HCT116 (cell line): ENCODE measurements around the gene CFAP58. TPM values are rescaled to one million over a fixed set of nuclear protein-coding genes. Genes with fewer than 3 reads are reported as not detected.

ENCODE experiments used
- ATAC-seq: fragments of 200-7000 bp; cut with Tn5 transposase; 2 replicates; pipeline ENCODE4 v1.9.1; 2020; ENCODE audit warnings: mild to moderate bottlenecking, moderate library complexity
- BruUV-seq: library from RNA; stranded (reverse); fragments of 400-500 nt; replicated peaks from 2 replicates; lab custom pipeline; 2021; lab: Mats Ljungman, UMichigan
- CTCF ChIA-PET: fragments of 300-600 bp; sonication (Branson Sonifier 250); formaldehyde crosslinking; loops from one replicate; lab custom pipeline; 2021; ENCODE audit warnings: antibody characterized with exemption; lab: Charles Lee
- POLR2A ChIA-PET: fragments of 300-600, 350-600 bp; sonication (Branson Sonifier 250); formaldehyde crosslinking; loops from one replicate; lab custom pipeline; 2021; ENCODE audit warnings: antibody characterized with exemption; lab: Charles Lee
- RAD21 ChIA-PET, 2 experiments: fragments of 300-600 bp; sonication (Branson Sonifier 250); formaldehyde crosslinking; loops; one replicate each; lab custom pipeline; 2023; ENCODE audit warnings: low total read pairs in 2 of 2; ENCODE audit not compliant: uncharacterized antibody in 2 of 2, unreplicated experiment in 2 of 2, low non-redundant PET in 1 of 2; lab: Charles Lee
- DNase-seq: peaks from one replicate; pipeline ENCODE4 v3.0.0-alpha.2; 2010; ENCODE audit warnings: low read depth, low spot score
- H2AFZ ChIP-seq: fragments of 200-600 bp; shearing (Covaris generic), sonication (generic); 2 replicates; pipeline ENCODE4 v1.6.1; 2017; ENCODE audit warnings: low read depth, mixed run types, mixed read lengths, antibody characterized with exemption, low read length; ENCODE audit not compliant: poor library complexity, severe bottlenecking
- H3K27ac ChIP-seq: 2 replicates; pipeline ENCODE4 v1.5.1; 2012; ENCODE audit warnings: low read depth, low read length
- H3K27me3 ChIP-seq: fragments of 200-600 bp; sonication (generic); 2 replicates; pipeline ENCODE4 v1.6.1; 2016; ENCODE audit warnings: mixed run types, low read length, mixed read lengths; ENCODE audit not compliant: insufficient read depth
- H3K36me3 ChIP-seq, 2 experiments: fragments of 200-500 bp in 1 of 2; fragments of 200-600 bp in 1 of 2; sonication (Bioruptor generic) in 1 of 2; sonication (generic) in 1 of 2; 2 replicates each; pipeline versions ENCODE4 v1.5.1 to v1.6.1; 2014 to 2016; ENCODE audit warnings: low read length in 2 of 2, inconsistent platforms in 1 of 2, mixed read lengths in 1 of 2, mixed run types in 1 of 2; ENCODE audit not compliant: insufficient read depth in 2 of 2, control insufficient read depth in 1 of 2
- H3K4me1 ChIP-seq, 2 experiments: fragments of 200-600 bp in 1 of 2; sonication (generic) in 1 of 2; 2 replicates each; pipeline versions ENCODE4 v1.5.1 to v1.6.1; 2012 to 2017; ENCODE audit warnings: low read length in 2 of 2, inconsistent platforms in 1 of 2, mild to moderate bottlenecking in 1 of 2, mixed read lengths in 1 of 2, mixed run types in 1 of 2, moderate library complexity in 1 of 2; ENCODE audit not compliant: insufficient read depth in 2 of 2, control insufficient read depth in 1 of 2
- H3K4me2 ChIP-seq: fragments of 200-600 bp; sonication (generic); 2 replicates; pipeline ENCODE4 v1.6.1; 2017; ENCODE audit warnings: mixed run types, low read length, mixed read lengths
- H3K4me3 ChIP-seq, 2 experiments: fragments of 200-600 bp in 1 of 2; sonication (generic) in 1 of 2; replicated peaks in 1 of 2; 2 replicates each; pipeline ENCODE4 v1.5.1; 2011 to 2016; ENCODE audit warnings: low read length in 2 of 2, control low read depth in 1 of 2, low read depth in 1 of 2, mild to moderate bottlenecking in 1 of 2, mixed read lengths in 1 of 2, mixed run types in 1 of 2
- H3K79me2 ChIP-seq: fragments of 200-600 bp; sonication (generic); 2 replicates; pipeline ENCODE4 v1.6.1; 2017; ENCODE audit warnings: mild to moderate bottlenecking, mixed run types, low read length, moderate library complexity, mixed read lengths; ENCODE audit not compliant: insufficient read depth
- H3K9ac ChIP-seq: fragments of 200-600 bp; sonication (generic); 2 replicates; pipeline ENCODE4 v1.6.1; 2016; ENCODE audit warnings: low read length, mixed read lengths
- H3K9me2 ChIP-seq: fragments of 200-600 bp; sonication (generic), shearing (Covaris generic); 2 replicates; pipeline ENCODE4 v1.6.1; 2017; ENCODE audit warnings: mixed run types, mild to moderate bottlenecking, moderate library complexity; ENCODE audit not compliant: insufficient read depth
- H3K9me3 ChIP-seq, 2 experiments: fragments of 200-500 bp in 1 of 2; fragments of 200-600 bp in 1 of 2; sonication (Bioruptor generic) in 1 of 2; sonication (generic) in 1 of 2; 2 replicates each; pipeline ENCODE4 v1.6.1; 2014 to 2017; ENCODE audit warnings: low read length in 2 of 2, mixed read lengths in 2 of 2, inconsistent platforms in 1 of 2, low read depth in 1 of 2, mild to moderate bottlenecking in 1 of 2, mixed run types in 1 of 2, moderate library complexity in 1 of 2; ENCODE audit not compliant: control insufficient read depth in 1 of 2, insufficient read depth in 1 of 2
- H4K20me1 ChIP-seq: fragments of 200-600 bp; sonication (generic), shearing (Covaris generic); 2 replicates; pipeline ENCODE4 v1.6.1; 2017; ENCODE audit warnings: mixed run types, mild to moderate bottlenecking, moderate library complexity; ENCODE audit not compliant: insufficient read depth
- CEBPB ChIP-seq: IDR thresholded peaks from 2 replicates; pipeline ENCODE4 v1.6.1; 2012; ENCODE audit warnings: low read depth
- CTCF ChIP-seq, 3 experiments: fragments of 200-600 bp in 1 of 3; sonication (generic) in 1 of 3; IDR thresholded peaks in 2 of 3; conservative IDR thresholded peaks in 1 of 3; 2 replicates each; pipeline ENCODE4 v1.5.1; 2012 to 2017; ENCODE audit warnings: low read depth in 2 of 3, low read length in 2 of 3, antibody characterized with exemption in 1 of 3, borderline replicate concordance in 1 of 3, control low read depth in 1 of 3, mild to moderate bottlenecking in 1 of 3, mixed read lengths in 1 of 3, mixed run types in 1 of 3, moderate library complexity in 1 of 3; ENCODE audit not compliant: insufficient read depth in 1 of 3
- EZH2phosphoT487 ChIP-seq: fragments of 200-600 bp; IDR thresholded peaks from 2 replicates; pipeline ENCODE4 v1.6.1; 2018; ENCODE audit warnings: antibody characterized with exemption, borderline replicate concordance
- REST ChIP-seq: IDR thresholded peaks from 2 replicates; pipeline ENCODE4 v1.6.1; 2012; ENCODE audit warnings: low read depth
- SP1 ChIP-seq: IDR thresholded peaks from 2 replicates; pipeline ENCODE4 v1.6.1; 2012; ENCODE audit warnings: low read depth
- ZBTB33 ChIP-seq: IDR thresholded peaks from 2 replicates; pipeline ENCODE4 v1.6.1; 2011; ENCODE audit warnings: mild to moderate bottlenecking, low read length, moderate library complexity; ENCODE audit not compliant: insufficient replicate concordance; ENCODE audit errors: extremely low read depth
- ZFX ChIP-seq: fragments of 450-650 bp; IDR thresholded peaks from 2 replicates; pipeline ENCODE4 v1.6.1; 2017
- intact Hi-C: fragments of 100-400 bp; cut with micrococcal nuclease; formaldehyde crosslinking; loops from 2 replicates; pipeline ENCODE4 v1.10.0; 2022
- total RNA-seq: library from RNA; stranded (reverse); gene quantifications from one replicate; pipeline ENCODE4 v1.2.1, GENCODE V29; 2021; ENCODE audit not compliant: unreplicated experiment

CFAP58 gene
- total RNA-seq, 1 experiment from 2014 or later: 0.91 TPM

- Histone ChIP-seq H3K9ac (peak overlapping the region; percentile 2; the same call in 1 of the 2 replicates), H3K9me3 (no peaks in the 10 kb centered on the region), H3K27ac (0 out of 2 replicates have a peak overlapping the region, but pooled peaks have one; percentile 15), H3K36me3 (no peaks in the 10 kb centered on the region), H2AFZ (no peak overlapping the region), H4K20me1 (no peaks in the 10 kb centered on the region), H3K4me1 (peaks cover 64 to 83% of the 10 kb centered on the region in 2 experiments), H3K27me3 (no peaks in the 10 kb centered on the region), H3K9me2 (no peaks in the 10 kb centered on the region), H3K79me2 (peaks cover 74% of the 10 kb centered on the region), H3K4me2 (peak overlapping the region; percentile 84), H3K4me3 (no peak overlapping the region; a peak in 1 of 4 replicates)
- intact Hi-C loops: loop anchor here (10.0 kb wide), 1 partner anchor 440 kb away; no protein-coding TSS in a partner anchor
- ATAC-seq: no peak
- no TSS peak for BruUV-seq
- ChIA-PET RAD21 (no interaction called here), POLR2A (no interaction called here), CTCF (interaction anchor here (1.1 to 1.3 kb wide), 2 partner anchors 43 to 60 kb away, joined by 3 to 4 read pairs; no protein-coding TSS in a partner anchor)
- no peak for TF ChIP-seq CEBPB
- TF ChIP-seq CTCF (IDR thresholded peaks at IDR 0.05 in 2 of 3, conservative IDR thresholded peaks at IDR 0.05 in 1 of 3; ENCODE audit: borderline replicate concordance in 1 of 3, insufficient read depth in 1 of 3, low read depth in 2 of 3, low read length in 2 of 3): 0 out of 6 replicates have a peak, but pooled peaks of 1 of the 3 experiments have one; percentile 1
- no peak for DNase-seq
Measured at GRCh38 chr10:104334965-104335650, 18.5 kb upstream of the CFAP58 start.

GRCh38 chr10:104336821-104337467 lies 16.7 kb upstream of the CFAP58 start:
- ChIA-PET RAD21 (no interaction called here), POLR2A (interaction anchor here (1.2 kb wide), 1 partner anchor 64 kb away, joined by 3 read pairs; no protein-coding TSS in a partner anchor), CTCF (interaction anchor here (1.5 to 2.0 kb wide), 2 partner anchors 14 to 31 kb away, joined by 8 to 12 read pairs; no protein-coding TSS in a partner anchor)
- no peak for DNase-seq
- H3K9ac ChIP-seq: peak overlapping the region; percentile 68
- peaks cover 58% of the 10 kb centered on the region for H3K79me2 ChIP-seq
- H3K36me3 ChIP-seq: no peaks in the 10 kb centered on the region
- peaks cover 49 to 69% of the 10 kb centered on the region in 2 experiments for H3K4me1 ChIP-seq
- peak overlapping the region; percentile 76 to 95 for H3K4me3 ChIP-seq
- no peak for ATAC-seq
- intact Hi-C loops: loop anchor here (10.0 kb wide), 1 partner anchor 442 kb away; no protein-coding TSS in a partner anchor
- H3K4me2 ChIP-seq: peak overlapping the region; percentile 84
- no peaks in the 10 kb centered on the region for H3K27me3 ChIP-seq
- no peaks in the 10 kb centered on the region for H3K9me2 ChIP-seq
- BruUV-seq: TSS peak; percentile 56
- no peaks in the 10 kb centered on the region for H4K20me1 ChIP-seq
- no peak overlapping the region for H2AFZ ChIP-seq
- no peaks in the 10 kb centered on the region for H3K9me3 ChIP-seq
- H3K27ac ChIP-seq: no peak overlapping the region
- TF ChIP-seq ZFX (no peak), REST (no peak), SP1 (no peak), ZBTB33 (no peak), EZH2phosphoT487 (no peak)
